ENCODE measurements around the gene ADAM20. TPM values are rescaled to one million over a fixed set of nuclear protein-coding genes. Genes with fewer than 3 reads are reported as not detected.

The ADAM20 gene
- polyA plus RNA-seq (2013, experiment 1 of 2): not detected
- not detected for polyA plus RNA-seq (2013, experiment 2 of 2)

GRCh38 chr14:70534904-70535303 is at the start of gene ADAM20:
ADAM20 (minus strand) TSS chr14:70535004; CDS start chr14:70524757, 10,247 bp downstream.
- H3K4me3 ChIP-seq (ENCODE audit: low read length): no peak within 1 kb of the TSS
- H3K27me3 ChIP-seq (ENCODE audit: insufficient read depth, low read length): no peaks in the 10 kb centered on the region
- 0 out of 2 replicates have a peak, but pooled peaks cover 3% of the 10 kb centered on the region for H3K36me3 ChIP-seq (ENCODE audit: insufficient read depth, low read length)
- peaks cover 28% of the 10 kb centered on the region for H3K9me3 ChIP-seq (ENCODE audit: insufficient read depth, low read depth, low read length)
- H3K27ac ChIP-seq (ENCODE audit: low read depth, low read length): no peak within 1 kb of the TSS
- H3K9ac ChIP-seq (ENCODE audit: low read depth, low read length): no peak within 1 kb of the TSS
- no peaks in the 10 kb centered on the region for H3K4me1 ChIP-seq (ENCODE audit: insufficient read depth, low read length)

GRCh38 chr14:70576891-70577290 is 42.1 kb upstream of the ADAM20 start:
- H3K4me1 ChIP-seq (ENCODE audit: insufficient read depth, low read length): no peaks in the 10 kb centered on the region
- no peak overlapping the region for H3K4me3 ChIP-seq (ENCODE audit: low read length)
- H3K27me3 ChIP-seq (ENCODE audit: insufficient read depth, low read length): no peaks in the 10 kb centered on the region
- H3K36me3 ChIP-seq (ENCODE audit: insufficient read depth, low read length): peaks cover 21% of the 10 kb centered on the region
- no peak overlapping the region for H3K27ac ChIP-seq (ENCODE audit: low read depth, low read length)
- WGBS: 92% methylated on average over 1 of the region's 2 CpGs
- no peak overlapping the region for H3K9ac ChIP-seq (ENCODE audit: low read depth, low read length)
- H3K9me3 ChIP-seq (ENCODE audit: insufficient read depth, low read depth, low read length): no peaks in the 10 kb centered on the region; the same call in 1 of the 2 replicates

- peaks cover 11% of the 10 kb centered on the region for H3K4me1 ChIP-seq (ENCODE audit: insufficient read depth, low read length)
- no peak overlapping the region for H3K4me3 ChIP-seq (ENCODE audit: low read length)
- no peak overlapping the region for H3K27ac ChIP-seq (ENCODE audit: low read depth, low read length)
- H3K9me3 ChIP-seq (ENCODE audit: insufficient read depth, low read depth, low read length): no peaks in the 10 kb centered on the region; the same call in 1 of the 2 replicates
- H3K9ac ChIP-seq (ENCODE audit: low read depth, low read length): no peak overlapping the region
- no CpG with 5 or more reads among the region's 1 CpG for WGBS
- no peaks in the 10 kb centered on the region for H3K27me3 ChIP-seq (ENCODE audit: insufficient read depth, low read length)
- 0 out of 2 replicates have a peak, but pooled peaks cover 2% of the 10 kb centered on the region for H3K36me3 ChIP-seq (ENCODE audit: insufficient read depth, low read length)
Observed at GRCh38 chr14:70573050-70573449, 38.2 kb upstream of the ADAM20 start.

GRCh38 chr14:70571139-70571538 is 36.3 kb upstream of the ADAM20 start:
- no peak overlapping the region for H3K27ac ChIP-seq (ENCODE audit: low read depth, low read length)
- no peak overlapping the region for H3K4me3 ChIP-seq (ENCODE audit: low read length)
- no peaks in the 10 kb centered on the region for H3K27me3 ChIP-seq (ENCODE audit: insufficient read depth, low read length)
- peaks cover 11% of the 10 kb centered on the region for H3K4me1 ChIP-seq (ENCODE audit: insufficient read depth, low read length)
- no peak overlapping the region for H3K9ac ChIP-seq (ENCODE audit: low read depth, low read length)
- 82% methylated on average over 2 of the region's 2 CpGs for WGBS
- H3K36me3 ChIP-seq (ENCODE audit: insufficient read depth, low read length): peaks cover 5% of the 10 kb centered on the region; the same call in 1 of the 2 replicates
- no peaks in the 10 kb centered on the region; the same call in 1 of the 2 replicates for H3K9me3 ChIP-seq (ENCODE audit: insufficient read depth, low read depth, low read length)

GRCh38 chr14:70567791-70568190 is 33.0 kb upstream of the ADAM20 start:
- Histone ChIP-seq H3K36me3 (ENCODE audit: insufficient read depth, low read length) (peaks cover 33% of the 10 kb centered on the region), H3K4me3 (ENCODE audit: low read length) (no peak overlapping the region), H3K27me3 (ENCODE audit: insufficient read depth, low read length) (no peaks in the 10 kb centered on the region), H3K9me3 (ENCODE audit: insufficient read depth, low read depth, low read length) (peaks cover 21% of the 10 kb centered on the region), H3K4me1 (ENCODE audit: insufficient read depth, low read length) (peaks cover 11% of the 10 kb centered on the region), H3K9ac (ENCODE audit: low read depth, low read length) (no peak overlapping the region), H3K27ac (ENCODE audit: low read depth, low read length) (no peak overlapping the region)
- WGBS: 67% methylated on average over 2 of the region's 2 CpGs

- no peaks in the 10 kb centered on the region for H3K4me1 ChIP-seq (ENCODE audit: insufficient read depth, low read length)
- H3K36me3 ChIP-seq (ENCODE audit: insufficient read depth, low read length): peaks cover 48% of the 10 kb centered on the region
- H3K27me3 ChIP-seq (ENCODE audit: insufficient read depth, low read length): no peaks in the 10 kb centered on the region
- peaks cover 42% of the 10 kb centered on the region for H3K9me3 ChIP-seq (ENCODE audit: insufficient read depth, low read depth, low read length)
- WGBS: 93% methylated on average over 1 of the region's 1 CpG
- H3K27ac ChIP-seq (ENCODE audit: low read depth, low read length): no peak overlapping the region
- no peak overlapping the region for H3K9ac ChIP-seq (ENCODE audit: low read depth, low read length)
- no peak overlapping the region for H3K4me3 ChIP-seq (ENCODE audit: low read length)
Observed at GRCh38 chr14:70563869-70564268, 29.1 kb upstream of the ADAM20 start.

- no peak overlapping the region for H3K9ac ChIP-seq (ENCODE audit: low read depth, low read length)
- no peaks in the 10 kb centered on the region for H3K4me1 ChIP-seq (ENCODE audit: insufficient read depth, low read length)
- peaks cover 42% of the 10 kb centered on the region for H3K9me3 ChIP-seq (ENCODE audit: insufficient read depth, low read depth, low read length)
- H3K4me3 ChIP-seq (ENCODE audit: low read length): no peak overlapping the region
- no peaks in the 10 kb centered on the region for H3K27me3 ChIP-seq (ENCODE audit: insufficient read depth, low read length)
- H3K27ac ChIP-seq (ENCODE audit: low read depth, low read length): no peak overlapping the region
- whole genome bisulfite sequencing: 95% methylated on average over 4 of the region's 4 CpGs
- peaks cover 48% of the 10 kb centered on the region for H3K36me3 ChIP-seq (ENCODE audit: insufficient read depth, low read length)
Observed at GRCh38 chr14:70563417-70563816, 28.6 kb upstream of the ADAM20 start.

GRCh38 chr14:70558356-70558755 is 23.6 kb upstream of the ADAM20 start:
- Histone ChIP-seq H3K4me1 (ENCODE audit: insufficient read depth, low read length) (no peaks in the 10 kb centered on the region), H3K27ac (ENCODE audit: low read depth, low read length) (no peak overlapping the region), H3K9ac (ENCODE audit: low read depth, low read length) (no peak overlapping the region), H3K27me3 (ENCODE audit: insufficient read depth, low read length) (no peaks in the 10 kb centered on the region), H3K9me3 (ENCODE audit: insufficient read depth, low read depth, low read length) (peaks cover 27% of the 10 kb centered on the region), H3K36me3 (ENCODE audit: insufficient read depth, low read length) (peaks cover 21% of the 10 kb centered on the region), H3K4me3 (ENCODE audit: low read length) (no peak overlapping the region)

GRCh38 chr14:70555890-70556289 is 21.1 kb upstream of the ADAM20 start:
- Histone ChIP-seq H3K36me3 (ENCODE audit: insufficient read depth, low read length) (no peaks in the 10 kb centered on the region), H3K4me3 (ENCODE audit: low read length) (no peak overlapping the region), H3K4me1 (ENCODE audit: insufficient read depth, low read length) (no peaks in the 10 kb centered on the region), H3K27me3 (ENCODE audit: insufficient read depth, low read length) (no peaks in the 10 kb centered on the region), H3K9me3 (ENCODE audit: insufficient read depth, low read depth, low read length) (peaks cover 3% of the 10 kb centered on the region; the same call in 1 of the 2 replicates), H3K9ac (ENCODE audit: low read depth, low read length) (no peak overlapping the region), H3K27ac (ENCODE audit: low read depth, low read length) (no peak overlapping the region)
- 94% methylated on average over 19 of the region's 19 CpGs for WGBS

GRCh38 chr14:70538087-70538486 is 3.3 kb upstream of the ADAM20 start:
- no peak overlapping the region for H3K9ac ChIP-seq (ENCODE audit: low read depth, low read length)
- no peak overlapping the region for H3K4me3 ChIP-seq (ENCODE audit: low read length)
- 0 out of 2 replicates have a peak, but pooled peaks cover 3% of the 10 kb centered on the region for H3K36me3 ChIP-seq (ENCODE audit: insufficient read depth, low read length)
- H3K27me3 ChIP-seq (ENCODE audit: insufficient read depth, low read length): no peaks in the 10 kb centered on the region
- peaks cover 29% of the 10 kb centered on the region for H3K9me3 ChIP-seq (ENCODE audit: insufficient read depth, low read depth, low read length)
- no peaks in the 10 kb centered on the region for H3K4me1 ChIP-seq (ENCODE audit: insufficient read depth, low read length)
- WGBS: 83% methylated on average over 4 of the region's 5 CpGs
- H3K27ac ChIP-seq (ENCODE audit: low read depth, low read length): no peak overlapping the region

- Histone ChIP-seq H3K27me3 (ENCODE audit: insufficient read depth, low read length) (no peaks in the 10 kb centered on the region), H3K9ac (ENCODE audit: low read depth, low read length) (no peak overlapping the region), H3K36me3 (ENCODE audit: insufficient read depth, low read length) (0 out of 2 replicates have a peak, but pooled peaks cover 3% of the 10 kb centered on the region), H3K4me1 (ENCODE audit: insufficient read depth, low read length) (no peaks in the 10 kb centered on the region), H3K4me3 (ENCODE audit: low read length) (no peak overlapping the region), H3K9me3 (ENCODE audit: insufficient read depth, low read depth, low read length) (peaks cover 31% of the 10 kb centered on the region), H3K27ac (ENCODE audit: low read depth, low read length) (no peak overlapping the region)
- 91% methylated on average over 1 of the region's 1 CpG for WGBS
Observed at GRCh38 chr14:70536830-70537229, 2.0 kb upstream of the ADAM20 start.

GRCh38 chr14:70530417-70530816 is 4.4 kb downstream of the ADAM20 start:
- no peaks in the 10 kb centered on the region for H3K27me3 ChIP-seq (ENCODE audit: insufficient read depth, low read length)
- H3K9me3 ChIP-seq (ENCODE audit: insufficient read depth, low read depth, low read length): 0 out of 2 replicates have a peak, but pooled peaks cover 8% of the 10 kb centered on the region
- H3K4me3 ChIP-seq (ENCODE audit: low read length): no peak overlapping the region
- H3K36me3 ChIP-seq (ENCODE audit: insufficient read depth, low read length): no peaks in the 10 kb centered on the region
- H3K9ac ChIP-seq (ENCODE audit: low read depth, low read length): no peak overlapping the region
- no peaks in the 10 kb centered on the region for H3K4me1 ChIP-seq (ENCODE audit: insufficient read depth, low read length)
- 95% methylated on average over 2 of the region's 2 CpGs for WGBS
- no peak overlapping the region for H3K27ac ChIP-seq (ENCODE audit: low read depth, low read length)

Data from HUES64 (cell line).